Sigmoid colon (tissue), 4 donors: ENCODE data around the gene CACNA1E.

ENCODE experiments used
- POLR2A ChIP-seq, 2 donors: fragments of 450-650 bp; IDR thresholded peaks; one replicate each; pipeline ENCODE4 v1.6.1; 2016; ENCODE audit warnings: antibody characterized with exemption in 2 of 2, mild to moderate bottlenecking in 2 of 2, moderate library complexity in 2 of 2
- POLR2AphosphoS5 ChIP-seq, 4 donors: sonication (generic); formaldehyde crosslinking; IDR thresholded peaks; one replicate each; pipeline ENCODE4 v1.6.1; 2017; ENCODE audit warnings: antibody characterized with exemption in 4 of 4
- TF ChIP-seq, protein P1 (sequence below), 4 experiments: fragments of 450-650 bp in 3 of 4; fragments of 200-600 bp in 1 of 4; IDR thresholded peaks; one replicate each; pipeline ENCODE4 v1.5.1; 2016 to 2019; ENCODE audit warnings: antibody characterized with exemption in 4 of 4, mild to moderate bottlenecking in 3 of 4, moderate library complexity in 2 of 4

- no peak for TF ChIP-seq POLR2A (IDR thresholded peaks at IDR 0.05)
- TF ChIP-seq, protein P1, sequence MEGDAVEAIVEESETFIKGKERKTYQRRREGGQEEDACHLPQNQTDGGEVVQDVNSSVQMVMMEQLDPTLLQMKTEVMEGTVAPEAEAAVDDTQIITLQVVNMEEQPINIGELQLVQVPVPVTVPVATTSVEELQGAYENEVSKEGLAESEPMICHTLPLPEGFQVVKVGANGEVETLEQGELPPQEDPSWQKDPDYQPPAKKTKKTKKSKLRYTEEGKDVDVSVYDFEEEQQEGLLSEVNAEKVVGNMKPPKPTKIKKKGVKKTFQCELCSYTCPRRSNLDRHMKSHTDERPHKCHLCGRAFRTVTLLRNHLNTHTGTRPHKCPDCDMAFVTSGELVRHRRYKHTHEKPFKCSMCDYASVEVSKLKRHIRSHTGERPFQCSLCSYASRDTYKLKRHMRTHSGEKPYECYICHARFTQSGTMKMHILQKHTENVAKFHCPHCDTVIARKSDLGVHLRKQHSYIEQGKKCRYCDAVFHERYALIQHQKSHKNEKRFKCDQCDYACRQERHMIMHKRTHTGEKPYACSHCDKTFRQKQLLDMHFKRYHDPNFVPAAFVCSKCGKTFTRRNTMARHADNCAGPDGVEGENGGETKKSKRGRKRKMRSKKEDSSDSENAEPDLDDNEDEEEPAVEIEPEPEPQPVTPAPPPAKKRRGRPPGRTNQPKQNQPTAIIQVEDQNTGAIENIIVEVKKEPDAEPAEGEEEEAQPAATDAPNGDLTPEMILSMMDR (IDR thresholded peaks at IDR 0.05) = peak; percentile 22 to 74 (median 52)
- no peak for TF ChIP-seq POLR2AphosphoS5 (IDR thresholded peaks at IDR 0.05)
Measured at GRCh38 chr1:181479137-181479745, 4.1 kb upstream of the CACNA1E start.
